IMR-90 (cell line): Measurements from ENCODE around the gene RSRC1. TPM values are rescaled to one million over a fixed set of nuclear protein-coding genes. Genes with fewer than 3 reads are reported as not detected.

Experiments
- ATAC-seq: fragments of 200-7000 bp; cut with Tn5 transposase; 2 replicates; pipeline ENCODE4 v1.9.1; 2020; ENCODE audit warnings: low read depth, mild to moderate bottlenecking, moderate library complexity
- BruUV-seq: library from RNA; stranded (reverse); fragments of 400-500 nt; replicated peaks from 2 replicates; lab custom pipeline; 2021; lab: Mats Ljungman, UMichigan
- CTCF ChIA-PET: fragments of 300-600 bp; formaldehyde crosslinking; extraction: SDS; loops from one replicate; lab custom pipeline; 2021; ENCODE audit warnings: antibody characterized with exemption; lab: Yijun Ruan, JAX
- POLR2A ChIA-PET: fragments of 300-600 bp; sonication (Branson Sonifier 250); formaldehyde crosslinking; loops from one replicate; lab custom pipeline; 2022; ENCODE audit warnings: antibody characterized with exemption; ENCODE audit not compliant: unreplicated experiment; lab: Charles Lee
- DNase-seq: peaks from one replicate; pipeline ENCODE4 v3.0.0; 2013
- H2AFZ ChIP-seq: replicated peaks from 2 replicates; pipeline ENCODE3; 2013; ENCODE audit warnings: low read length, mild to moderate bottlenecking; ENCODE audit not compliant: poor library complexity
- H2AK5ac ChIP-seq: 2 replicates; pipeline ENCODE4 v1.6.1; 2013; ENCODE audit warnings: low read depth, low read length, inconsistent platforms
- H2AK9ac ChIP-seq: replicated peaks from 2 replicates; pipeline ENCODE3; 2013; ENCODE audit warnings: mild to moderate bottlenecking, low read depth, low read length, moderate library complexity; ENCODE audit not compliant: poor library complexity
- H2BK120ac ChIP-seq: 2 replicates; pipeline ENCODE4 v1.6.1; 2013; ENCODE audit warnings: low read depth, low read length, inconsistent platforms
- H2BK15ac ChIP-seq: 3 replicates; pipeline ENCODE4 v1.6.1; 2013; ENCODE audit warnings: low read depth, low read length, inconsistent platforms
- H2BK20ac ChIP-seq: 2 replicates; pipeline ENCODE4 v1.6.1; 2013; ENCODE audit warnings: low read depth, mild to moderate bottlenecking, inconsistent platforms, low read length, moderate library complexity
- H2BK5ac ChIP-seq: 2 replicates; pipeline ENCODE4 v1.6.1; 2013; ENCODE audit warnings: mild to moderate bottlenecking, low read depth, low read length, inconsistent platforms; ENCODE audit not compliant: poor library complexity, severe bottlenecking
- H3K14ac ChIP-seq: replicated peaks from 2 replicates; pipeline ENCODE4 v1.6.1; 2013; ENCODE audit warnings: low read depth, low read length, inconsistent platforms
- H3K18ac ChIP-seq: 2 replicates; pipeline ENCODE4 v1.6.1; 2013; ENCODE audit warnings: low read depth, low read length, control low read depth
- H3K23ac ChIP-seq: 2 replicates; pipeline ENCODE4 v1.6.1; 2013; ENCODE audit warnings: low read depth, low read length, inconsistent platforms
- H3K27ac ChIP-seq: 2 replicates; pipeline ENCODE4 v1.5.1; 2013; ENCODE audit warnings: mild to moderate bottlenecking, control low read depth, low read length; ENCODE audit not compliant: insufficient read depth
- H3K27me3 ChIP-seq: 2 replicates; pipeline ENCODE4 v1.6.1; 2013; ENCODE audit warnings: low read length; ENCODE audit not compliant: control insufficient read depth, insufficient read depth
- H3K36me3 ChIP-seq: 2 replicates; pipeline ENCODE4 v1.6.1; 2013; ENCODE audit warnings: low read length, mixed read lengths; ENCODE audit not compliant: control insufficient read depth, insufficient read depth
- H3K4ac ChIP-seq: 2 replicates; pipeline ENCODE4 v1.6.1; 2013; ENCODE audit warnings: low read depth, low read length, inconsistent platforms
- H3K4me1 ChIP-seq: 2 replicates; pipeline ENCODE4 v1.6.1; 2013; ENCODE audit warnings: low read length, mixed read lengths; ENCODE audit not compliant: control insufficient read depth, insufficient read depth
- H3K4me2 ChIP-seq: 2 replicates; pipeline ENCODE4 v1.6.1; 2013; ENCODE audit warnings: low read depth, mild to moderate bottlenecking, control low read depth, low read length, moderate library complexity
- H3K4me3 ChIP-seq: 2 replicates; pipeline ENCODE4 v1.5.1; 2013; ENCODE audit warnings: low read depth, mild to moderate bottlenecking, control low read depth, low read length, moderate library complexity; ENCODE audit not compliant: insufficient read depth
- H3K56ac ChIP-seq: 2 replicates; pipeline ENCODE4 v1.6.1; 2013; ENCODE audit warnings: low read length, inconsistent platforms; ENCODE audit not compliant: insufficient read depth; ENCODE audit errors: extremely low read depth
- H3K79me1 ChIP-seq, 2 experiments: 2 replicates each; pipeline ENCODE4 v1.6.1; 2013; ENCODE audit warnings: low read length in 2 of 2, inconsistent platforms in 1 of 2, low read depth in 1 of 2
- H3K9ac ChIP-seq: 2 replicates; pipeline ENCODE4 v1.6.1; 2013; ENCODE audit warnings: low read depth, low read length, control low read depth
- H3K9me1 ChIP-seq: 2 replicates; pipeline ENCODE4 v1.6.1; 2013; ENCODE audit warnings: low read length, inconsistent platforms; ENCODE audit not compliant: insufficient read depth
- H3K9me3 ChIP-seq: 2 replicates; pipeline ENCODE4 v1.6.1; 2013; ENCODE audit warnings: low read length; ENCODE audit not compliant: control insufficient read depth, insufficient read depth
- H4K20me1 ChIP-seq: 2 replicates; pipeline ENCODE4 v1.6.1; 2013; ENCODE audit warnings: low read length, inconsistent platforms; ENCODE audit not compliant: insufficient read depth
- H4K5ac ChIP-seq: 2 replicates; pipeline ENCODE4 v1.6.1; 2013; ENCODE audit warnings: mild to moderate bottlenecking, low read depth, low read length, control low read depth
- H4K8ac ChIP-seq, 2 experiments: 2 replicates each; pipeline ENCODE4 v1.6.1; 2013; ENCODE audit warnings: low read depth in 2 of 2, low read length in 2 of 2, control low read depth in 1 of 2, inconsistent platforms in 1 of 2
- H4K91ac ChIP-seq: 2 replicates; pipeline ENCODE4 v1.6.1; 2013; ENCODE audit warnings: low read depth, low read length, inconsistent platforms; ENCODE audit not compliant: insufficient read depth
- BHLHE40 ChIP-seq: fragments of 150-350 bp; IDR thresholded peaks from 2 replicates; pipeline ENCODE4 v1.6.1; 2016; ENCODE audit warnings: mild to moderate bottlenecking, low read depth, low read length
- CEBPB ChIP-seq: IDR thresholded peaks from 2 replicates; pipeline ENCODE4 v1.6.1; 2012; ENCODE audit warnings: low read depth, low read length, improper control_type of control experiment
- CHD1 ChIP-seq: IDR thresholded peaks from 2 replicates; pipeline ENCODE4 v1.6.1; 2012; ENCODE audit warnings: low read depth, low read length, improper control_type of control experiment
- FOS ChIP-seq: fragments of 150-350 bp; IDR thresholded peaks from 2 replicates; pipeline ENCODE4 v1.6.1; 2016; ENCODE audit warnings: low read depth, low read length
- MAFK ChIP-seq: IDR thresholded peaks from 2 replicates; pipeline ENCODE4 v1.6.1; 2012; ENCODE audit warnings: low read depth, low read length, improper control_type of control experiment
- MAZ ChIP-seq: IDR thresholded peaks from 2 replicates; pipeline ENCODE4 v1.6.1; 2012; ENCODE audit warnings: low read depth, mild to moderate bottlenecking, low read length, improper control_type of control experiment, moderate library complexity, borderline replicate concordance
- MXI1 ChIP-seq: IDR thresholded peaks from 2 replicates; pipeline ENCODE4 v1.6.1; 2012; ENCODE audit warnings: low read depth, mild to moderate bottlenecking, low read length, moderate library complexity, borderline replicate concordance
- NFE2L2 ChIP-seq: fragments of 150-350 bp; IDR thresholded peaks from 2 replicates; pipeline ENCODE4 v1.6.1; 2016; ENCODE audit warnings: low read depth, mild to moderate bottlenecking, low read length
- POLR2A ChIP-seq: IDR thresholded peaks from 2 replicates; pipeline ENCODE4 v1.6.1; 2012; ENCODE audit warnings: mild to moderate bottlenecking, low read depth, low read length
- RAD21 ChIP-seq: IDR thresholded peaks from 2 replicates; pipeline ENCODE4 v1.6.1; 2012; ENCODE audit warnings: low read length, improper control_type of control experiment
- RCOR1 ChIP-seq: IDR thresholded peaks from 2 replicates; pipeline ENCODE4 v1.6.1; 2012; ENCODE audit warnings: mild to moderate bottlenecking, low read length, improper control_type of control experiment; ENCODE audit not compliant: insufficient replicate concordance
- RFX5 ChIP-seq: IDR thresholded peaks from 2 replicates; pipeline ENCODE4 v1.8.0; 2012; ENCODE audit warnings: low read depth, mild to moderate bottlenecking, low read length, moderate library complexity
- SMC3 ChIP-seq: fragments of 150-350 bp; IDR thresholded peaks from 2 replicates; pipeline ENCODE4 v1.6.1; 2016; ENCODE audit warnings: low read depth, mild to moderate bottlenecking, antibody characterized with exemption, low read length, moderate library complexity
- dilution Hi-C: fragments of 300-500 bp; cut with HindIII; formaldehyde crosslinking; loops from one replicate; pipeline ENCODE4 v1.14.3; 2018; ENCODE audit warnings: low sequenced_read_pairs; ENCODE audit not compliant: unreplicated experiment
- in situ Hi-C: fragments of 300-500 bp; cut with MboI; formaldehyde crosslinking; loops from 3 replicates; pipeline ENCODE4 v1.14.3; 2019; ENCODE audit warnings: low sequenced_read_pairs, inconsistent platforms, mixed read lengths
- intact Hi-C: fragments of 100-400 bp; cut with micrococcal nuclease; formaldehyde crosslinking; loops from 2 replicates; pipeline ENCODE4 v1.10.0; 2022
- polyA plus RNA-seq, 3 experiments: library from polyadenylated mRNA; depleted of rRNA; stranded (reverse); fragments of >200 nt; gene quantifications; 2 replicates each; pipeline ENCODE4 v1.2.3, GENCODE V29; 2012; ENCODE audit warnings: low replicate concordance in 1 of 3
- total RNA-seq: library from RNA; depleted of rRNA; stranded (reverse); fragments of >200 nt; gene quantifications from 2 replicates; pipeline ENCODE4 v1.2.3, GENCODE V29; 2012
- TF ChIP-seq, protein P1 (sequence below): conservative IDR thresholded peaks from 2 replicates; pipeline ENCODE4 v1.5.1; 2012; ENCODE audit warnings: mild to moderate bottlenecking, low read depth, low read length, improper control_type of control experiment
- TF ChIP-seq, protein P2 (sequence below): fragments of 150-350 bp; IDR thresholded peaks from 2 replicates; pipeline ENCODE4 v1.6.1; 2016; ENCODE audit warnings: low read depth, mild to moderate bottlenecking, low read length, moderate library complexity, borderline replicate concordance
- TF ChIP-seq, protein P3 (sequence below): fragments of 150-350 bp; IDR thresholded peaks from 2 replicates; pipeline ENCODE4 v1.6.1; 2017; ENCODE audit warnings: mild to moderate bottlenecking, antibody characterized with exemption, low read length, low read depth

The RSRC1 gene
- total and polyA plus RNA-seq, 2 of the 4 experiments (the other 2 are of a cell fraction): 3.8 to 41.8 TPM

DNA sequence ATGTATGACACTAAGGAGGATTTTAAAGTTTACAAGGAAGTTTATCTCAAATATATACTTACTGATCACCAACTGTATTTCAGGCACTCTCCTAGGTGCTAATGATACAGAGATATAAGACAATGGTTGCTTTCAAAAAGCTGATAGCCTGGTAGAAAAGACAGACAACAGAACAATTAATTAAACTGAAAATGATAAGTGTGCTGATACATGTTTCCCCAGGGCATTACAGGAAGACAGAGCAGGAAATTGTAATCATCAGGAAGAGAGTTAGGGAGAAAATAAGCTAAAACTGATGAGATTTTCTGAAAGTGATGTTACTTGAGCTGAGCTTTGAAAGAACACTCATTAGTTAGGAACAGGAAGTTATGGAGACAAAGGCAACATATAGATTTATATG lies 229.7 kb downstream of the RSRC1 start:
- no peak overlapping the region for H2AK9ac ChIP-seq
- H2AFZ ChIP-seq: no peak overlapping the region
- dilution Hi-C loops: no loop called here
- H3K36me3 ChIP-seq: no peaks in the 10 kb centered on the region
- no peaks in the 10 kb centered on the region for H3K4me1 ChIP-seq
- no peak overlapping the region for H4K5ac ChIP-seq
- intact Hi-C loops: no loop called here
- H2BK120ac ChIP-seq: no peak overlapping the region
- no TSS peak for BruUV-seq
- H3K56ac ChIP-seq: no peak overlapping the region
- ChIA-PET CTCF (no interaction called here), POLR2A (no interaction called here)
- no peak overlapping the region for H2BK15ac ChIP-seq
- no peak overlapping the region for H3K9ac ChIP-seq
- no peak overlapping the region for H3K23ac ChIP-seq
- no peaks in the 10 kb centered on the region for H3K9me3 ChIP-seq
- H4K91ac ChIP-seq: no peak overlapping the region
- no peak for DNase-seq
- H2BK20ac ChIP-seq: no peak overlapping the region
- no peaks in the 10 kb centered on the region for H3K9me1 ChIP-seq
- TF ChIP-seq POLR2A (no peak), BHLHE40 (no peak), MXI1 (no peak), RFX5 (no peak), CEBPB (no peak), FOS (no peak), RCOR1 (no peak), SMC3 (no peak), CHD1 (no peak), MAFK (no peak), NFE2L2 (no peak), RAD21 (no peak), MAZ (no peak)
- TF ChIP-seq, protein P1, sequence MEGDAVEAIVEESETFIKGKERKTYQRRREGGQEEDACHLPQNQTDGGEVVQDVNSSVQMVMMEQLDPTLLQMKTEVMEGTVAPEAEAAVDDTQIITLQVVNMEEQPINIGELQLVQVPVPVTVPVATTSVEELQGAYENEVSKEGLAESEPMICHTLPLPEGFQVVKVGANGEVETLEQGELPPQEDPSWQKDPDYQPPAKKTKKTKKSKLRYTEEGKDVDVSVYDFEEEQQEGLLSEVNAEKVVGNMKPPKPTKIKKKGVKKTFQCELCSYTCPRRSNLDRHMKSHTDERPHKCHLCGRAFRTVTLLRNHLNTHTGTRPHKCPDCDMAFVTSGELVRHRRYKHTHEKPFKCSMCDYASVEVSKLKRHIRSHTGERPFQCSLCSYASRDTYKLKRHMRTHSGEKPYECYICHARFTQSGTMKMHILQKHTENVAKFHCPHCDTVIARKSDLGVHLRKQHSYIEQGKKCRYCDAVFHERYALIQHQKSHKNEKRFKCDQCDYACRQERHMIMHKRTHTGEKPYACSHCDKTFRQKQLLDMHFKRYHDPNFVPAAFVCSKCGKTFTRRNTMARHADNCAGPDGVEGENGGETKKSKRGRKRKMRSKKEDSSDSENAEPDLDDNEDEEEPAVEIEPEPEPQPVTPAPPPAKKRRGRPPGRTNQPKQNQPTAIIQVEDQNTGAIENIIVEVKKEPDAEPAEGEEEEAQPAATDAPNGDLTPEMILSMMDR: no peak
- TF ChIP-seq, protein P2, sequence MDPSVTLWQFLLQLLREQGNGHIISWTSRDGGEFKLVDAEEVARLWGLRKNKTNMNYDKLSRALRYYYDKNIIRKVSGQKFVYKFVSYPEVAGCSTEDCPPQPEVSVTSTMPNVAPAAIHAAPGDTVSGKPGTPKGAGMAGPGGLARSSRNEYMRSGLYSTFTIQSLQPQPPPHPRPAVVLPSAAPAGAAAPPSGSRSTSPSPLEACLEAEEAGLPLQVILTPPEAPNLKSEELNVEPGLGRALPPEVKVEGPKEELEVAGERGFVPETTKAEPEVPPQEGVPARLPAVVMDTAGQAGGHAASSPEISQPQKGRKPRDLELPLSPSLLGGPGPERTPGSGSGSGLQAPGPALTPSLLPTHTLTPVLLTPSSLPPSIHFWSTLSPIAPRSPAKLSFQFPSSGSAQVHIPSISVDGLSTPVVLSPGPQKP: no peak
- TF ChIP-seq, protein P3, sequence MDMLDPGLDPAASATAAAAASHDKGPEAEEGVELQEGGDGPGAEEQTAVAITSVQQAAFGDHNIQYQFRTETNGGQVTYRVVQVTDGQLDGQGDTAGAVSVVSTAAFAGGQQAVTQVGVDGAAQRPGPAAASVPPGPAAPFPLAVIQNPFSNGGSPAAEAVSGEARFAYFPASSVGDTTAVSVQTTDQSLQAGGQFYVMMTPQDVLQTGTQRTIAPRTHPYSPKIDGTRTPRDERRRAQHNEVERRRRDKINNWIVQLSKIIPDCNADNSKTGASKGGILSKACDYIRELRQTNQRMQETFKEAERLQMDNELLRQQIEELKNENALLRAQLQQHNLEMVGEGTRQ: no peak
- H3K4ac ChIP-seq: no peak overlapping the region
- no peak overlapping the region for H3K18ac ChIP-seq
- H3K27me3 ChIP-seq: no peaks in the 10 kb centered on the region
- H2AK5ac ChIP-seq: no peak overlapping the region
- in situ Hi-C loops: no loop called here
- no peak overlapping the region for H2BK5ac ChIP-seq
- H3K4me2 ChIP-seq: no peak overlapping the region
- no peak overlapping the region for H3K27ac ChIP-seq
- no peak overlapping the region for H3K4me3 ChIP-seq
- no peaks in the 10 kb centered on the region; a peak in 1 of 4 replicates for H3K79me1 ChIP-seq
- no peak for ATAC-seq
- no peaks in the 10 kb centered on the region for H4K20me1 ChIP-seq
- no peak overlapping the region for H3K14ac ChIP-seq
- no peak overlapping the region for H4K8ac ChIP-seq
